CD4-positive, alpha-beta T cell treated with Interleukin-15 for 1 hour (primary cell): Measurements from ENCODE around the gene OR51A7.

ENCODE experiments used
- DNase-seq: peaks from one replicate; pipeline ENCODE4 v3.0.0-alpha.2; 2020

The OR51A7 gene

GRCh38 chr11:4957396-4957795, 53.8 kb downstream of the OR51A7 start:
- DNase-seq, result no peak
